Cardiac fibroblast (primary cell): ENCODE measurements around the gene CENPI.

Experiments
- DNase-seq, 2 donors: peaks; one replicate each; pipeline versions ENCODE4 v3.0.0 to v3.0.0-alpha.2; 2010; ENCODE audit warnings: low read depth in 2 of 2
- H3K4me3 ChIP-seq, 2 donors: replicated peaks in 1 of 2; 1 replicate in 1 of 2; 2 replicates in 1 of 2; pipeline ENCODE4 v1.5.1; 2011; ENCODE audit warnings: low read depth in 2 of 2, low read length in 2 of 2, mild to moderate bottlenecking in 2 of 2, moderate library complexity in 1 of 2
- CTCF ChIP-seq: IDR thresholded peaks from one replicate; pipeline ENCODE4 v1.5.1; 2011; ENCODE audit warnings: low read depth, mild to moderate bottlenecking, low read length, inconsistent platforms

The CENPI gene

GRCh38 chrX:101071582-101071981 lies 26.4 kb upstream of the CENPI start:
- DNase-seq: no peak
- no peak overlapping the region for H3K4me3 ChIP-seq
- TF ChIP-seq CTCF: no peak

GRCh38 chrX:101078716-101079598 lies 19.0 kb upstream of the CENPI start, which contains the start of gene TMEM35A:
TSS of gene TMEM35A (plus strand) at chrX:101078879. CDS start at chrX:101079003, 124 bp downstream.
- H3K4me3 ChIP-seq: peak within 1 kb of the TSS; percentile 39 to 46
- peak; percentile 24 to 29 for DNase-seq
- TF ChIP-seq CTCF: no peak

- no peak for TF ChIP-seq CTCF
- peak overlapping the region in 1 of 2 donors; percentile 10 for H3K4me3 ChIP-seq
- DNase-seq: no peak
These were observed 18.2 kb upstream of the CENPI start for GRCh38 chrX:101079736-101080270.

- TF ChIP-seq CTCF: no peak
- DNase-seq: no peak
- no peak overlapping the region for H3K4me3 ChIP-seq
These were observed 17.5 kb upstream of the CENPI start for GRCh38 chrX:101080326-101081124.

GRCh38 chrX:101081231-101081630 lies 16.8 kb upstream of the CENPI start:
- no peak overlapping the region for H3K4me3 ChIP-seq
- no peak for DNase-seq
- TF ChIP-seq CTCF: no peak

- H3K4me3 ChIP-seq: no peak overlapping the region
- DNase-seq: no peak
- no peak for TF ChIP-seq CTCF
These were observed 6.2 kb upstream of the CENPI start for GRCh38 chrX:101091817-101092216.
